NCI-H2171 (cell line): Measurements from ENCODE around the gene GPR158.

Source experiments
- DNase-seq: peaks from one replicate; lab custom pipeline; 2025; lab: John Stamatoyannopoulos, UW

Gene GPR158

DNA sequence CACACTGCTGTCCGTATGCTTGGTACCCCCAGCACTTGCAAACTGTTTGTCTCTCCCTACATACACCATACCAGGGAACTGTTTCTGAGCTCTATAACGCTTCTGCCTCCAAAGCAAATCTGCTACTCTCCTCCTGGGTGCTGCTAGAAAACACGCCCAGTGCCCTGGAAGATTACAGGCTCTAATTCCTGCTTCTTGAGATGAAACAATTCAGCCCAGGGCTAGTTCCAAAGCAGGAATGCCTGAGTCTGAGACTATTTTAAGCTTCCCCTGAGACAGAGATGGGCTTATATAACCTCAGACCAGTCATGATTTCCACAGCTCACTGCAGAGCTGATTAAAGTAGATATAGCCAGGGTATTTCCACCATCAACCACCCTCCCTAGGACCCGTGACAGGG lies 327.1 kb downstream of the GPR158 start:
- no peak for DNase-seq

DNA sequence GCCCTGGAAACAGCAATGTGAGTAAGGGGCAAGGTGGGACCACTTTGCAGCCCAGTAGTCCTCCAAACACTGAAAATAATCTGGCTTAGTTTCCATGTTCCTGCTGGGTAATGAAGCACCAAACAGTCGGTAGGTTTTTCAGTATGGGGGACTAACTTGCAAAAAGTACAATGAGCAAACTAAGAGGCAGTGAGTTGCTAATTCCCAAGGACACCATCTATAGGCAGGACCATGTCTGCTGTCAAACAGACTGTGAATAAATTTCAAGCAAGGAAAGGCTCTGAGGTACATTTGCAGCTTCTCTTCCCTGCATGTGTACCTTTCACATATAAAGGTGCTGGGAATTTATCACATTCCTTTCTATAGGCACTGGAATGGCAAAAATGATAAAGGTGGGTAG lies 327.7 kb downstream of the GPR158 start:
- DNase-seq = no peak

DNA sequence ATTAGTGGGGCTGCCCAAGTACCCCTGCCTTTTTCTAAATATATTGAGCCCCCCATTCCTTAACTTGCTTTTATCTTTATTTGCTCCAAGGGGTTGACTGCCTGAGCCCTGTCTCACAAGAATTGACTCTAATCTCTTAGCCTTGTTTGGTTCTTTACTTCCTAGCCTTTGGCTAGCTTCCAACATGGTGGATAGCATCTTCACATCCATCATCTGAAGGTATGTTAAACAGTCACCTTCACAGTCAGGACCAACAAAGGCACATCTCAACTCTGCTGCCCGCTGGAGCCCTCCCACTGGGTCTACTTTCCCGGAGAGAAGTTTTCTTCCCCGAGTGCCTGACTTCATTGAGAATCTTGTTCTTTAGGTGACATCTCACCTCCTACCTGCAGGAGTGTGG lies 329.5 kb downstream of the GPR158 start:
- no peak for DNase-seq

DNA sequence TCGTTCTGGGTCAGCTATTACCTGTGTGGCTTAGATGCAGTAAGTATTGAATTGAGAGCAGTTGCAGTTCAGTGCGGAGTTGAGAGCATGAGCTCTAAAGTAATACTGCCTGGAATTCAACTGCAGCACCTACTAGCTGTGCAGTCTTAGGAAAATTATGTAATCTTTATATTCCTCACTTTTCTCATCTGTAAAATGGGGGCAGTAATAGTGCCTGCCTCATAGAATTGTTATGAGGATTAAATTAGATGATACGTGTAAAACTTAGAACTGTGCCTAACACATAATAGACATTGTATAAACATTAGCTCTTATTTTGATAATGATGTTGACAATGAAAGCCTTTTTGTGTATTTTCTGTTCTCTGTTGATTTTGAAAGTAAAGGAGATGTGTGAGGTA lies 330.0 kb downstream of the GPR158 start:
- no peak for DNase-seq

DNA sequence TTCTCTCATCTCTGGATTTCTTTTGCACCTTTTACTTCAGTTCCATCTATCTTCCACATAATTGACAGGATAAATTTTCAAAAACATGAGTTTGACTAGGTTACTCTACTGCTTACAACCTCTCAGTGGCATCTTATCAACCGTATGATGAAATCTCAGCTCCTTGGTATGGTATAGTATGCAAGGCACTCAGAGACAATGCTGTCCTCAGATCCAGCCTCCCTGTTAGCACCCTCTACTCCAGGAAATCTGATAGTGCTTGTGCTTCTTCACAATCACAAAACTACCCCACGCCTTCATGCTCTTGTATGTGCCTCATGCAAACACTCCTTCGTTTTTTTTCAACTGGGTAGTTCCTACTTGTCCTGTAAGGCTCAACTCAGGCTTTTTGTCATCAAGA lies 330.7 kb downstream of the GPR158 start:
- DNase-seq = no peak

DNA sequence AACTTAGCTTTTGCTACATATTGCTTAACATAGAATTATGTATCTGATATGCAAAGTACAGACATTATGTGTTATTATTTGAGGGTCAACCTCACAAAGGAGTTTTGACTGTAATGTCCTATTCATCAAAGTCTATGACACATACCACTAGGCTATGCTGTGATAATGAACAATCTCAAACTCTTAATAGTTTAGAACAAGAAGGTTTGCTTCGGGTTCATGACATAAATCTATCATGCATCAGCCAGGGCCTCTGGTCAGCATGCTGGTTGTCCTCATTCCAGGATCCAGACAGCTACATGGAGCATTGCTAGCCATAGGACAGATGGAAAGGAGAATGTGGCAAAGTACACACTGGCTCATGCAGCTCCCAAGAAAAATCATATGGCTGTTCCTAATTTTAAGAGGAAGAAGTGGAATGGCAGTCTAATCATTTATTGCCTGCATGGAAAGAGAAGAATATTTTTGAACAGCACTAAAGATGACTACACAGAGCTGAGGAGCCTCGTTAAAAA lies 332.1 kb downstream of the GPR158 start:
- DNase-seq = no peak

DNA sequence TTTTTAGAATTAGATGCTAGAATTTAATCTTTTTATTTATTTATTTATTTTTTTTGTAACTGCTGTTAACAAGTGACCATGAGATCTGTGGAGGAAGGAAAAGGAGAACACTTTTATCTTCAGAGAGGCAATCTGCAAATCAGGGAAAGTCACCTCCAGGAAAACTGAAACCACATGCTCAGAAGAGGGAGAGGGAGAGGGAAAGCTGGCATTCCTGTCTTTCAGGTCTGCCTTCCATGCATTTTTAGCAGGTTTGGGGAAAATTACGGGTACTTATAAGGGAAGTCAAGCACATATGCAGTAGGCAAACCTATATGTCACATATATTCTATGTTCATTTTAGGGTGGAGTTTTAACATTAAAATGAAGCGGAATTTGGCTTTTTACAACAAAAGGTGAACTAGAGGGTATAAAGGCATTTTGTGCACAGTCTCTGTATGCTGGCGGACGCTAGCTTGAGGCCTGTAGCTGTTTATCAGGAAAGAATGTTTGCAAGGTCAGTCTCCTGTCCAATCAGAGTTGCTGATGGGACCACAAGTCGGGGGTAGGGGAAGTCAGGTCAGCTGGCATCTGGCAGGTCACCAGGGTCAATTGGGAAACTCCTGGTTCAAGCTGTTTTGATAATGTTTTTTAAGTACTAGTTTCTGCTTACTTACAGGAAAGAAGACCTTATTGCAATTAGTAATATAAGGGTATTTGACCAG lies 333.5 kb downstream of the GPR158 start:
- no peak for DNase-seq

DNA sequence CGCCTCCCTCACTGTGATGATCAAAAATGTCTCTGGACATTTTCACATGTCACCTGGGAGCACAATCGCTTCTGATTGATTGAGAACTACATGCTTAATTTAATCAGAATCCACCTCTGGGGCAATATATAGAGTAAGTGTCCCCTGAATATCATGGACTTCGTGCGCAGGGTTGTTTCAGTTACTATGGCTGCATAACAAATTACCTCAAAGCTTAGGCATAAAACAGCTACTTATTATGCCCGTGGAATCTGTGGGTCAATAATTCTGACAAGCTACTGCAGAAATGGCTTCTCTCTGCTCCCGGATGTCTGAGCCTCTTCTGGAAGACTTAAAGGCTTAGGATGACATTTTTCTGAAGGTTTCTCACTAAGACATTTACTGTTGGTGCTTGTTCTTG lies 334.4 kb downstream of the GPR158 start:
- DNase-seq = no peak

DNA sequence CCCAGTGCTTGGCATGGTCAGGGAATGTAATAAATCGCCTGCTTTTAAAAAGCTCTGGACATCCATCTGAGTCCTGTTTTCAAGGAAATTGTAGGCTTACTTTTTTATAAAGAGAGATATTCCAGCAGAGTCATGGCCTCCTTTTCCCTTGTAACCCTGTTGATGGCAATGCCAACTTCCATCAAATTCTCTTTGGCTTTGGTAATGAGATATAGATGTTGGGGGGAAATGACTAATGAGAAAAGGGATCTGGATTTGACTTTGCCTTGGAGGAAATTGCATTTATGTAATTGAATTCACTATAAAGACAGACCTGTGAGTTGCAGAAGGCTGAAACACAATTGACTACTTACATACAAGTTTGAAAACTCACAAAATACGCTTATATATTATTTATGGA lies 347.5 kb downstream of the GPR158 start:
- no peak for DNase-seq

DNA sequence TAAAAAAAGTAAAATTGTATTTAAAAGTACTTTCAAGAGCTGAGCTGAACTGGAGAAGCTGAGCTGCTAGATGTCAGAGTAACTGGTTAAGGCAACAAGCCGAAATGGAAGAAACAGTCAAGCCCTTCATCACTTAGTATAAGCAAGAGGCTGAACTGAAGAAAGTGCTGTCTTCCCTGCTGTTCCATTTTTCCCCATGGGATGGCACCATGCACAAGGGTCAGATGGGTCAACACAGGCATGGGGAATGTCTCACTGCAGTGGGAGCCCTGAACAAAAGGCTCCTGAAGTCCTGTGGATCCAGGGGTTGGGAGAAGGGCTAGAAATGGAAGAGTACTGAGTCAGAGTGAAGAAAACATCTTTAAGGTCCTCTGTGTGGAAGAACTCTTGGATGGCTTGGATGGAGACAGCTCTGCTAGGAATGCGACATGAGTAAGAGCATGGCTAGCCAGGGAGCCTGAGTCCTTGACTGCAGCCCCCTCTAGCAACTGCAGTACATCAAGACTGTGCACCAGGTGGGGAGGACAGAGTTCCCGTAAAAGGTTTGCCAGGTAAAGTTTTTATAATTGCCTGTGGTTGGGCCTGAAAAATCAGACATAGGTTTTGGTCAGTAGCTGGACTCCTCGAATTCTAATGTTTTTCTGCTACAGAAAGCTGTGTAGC lies 348.3 kb downstream of the GPR158 start:
- DNase-seq = no peak

DNA sequence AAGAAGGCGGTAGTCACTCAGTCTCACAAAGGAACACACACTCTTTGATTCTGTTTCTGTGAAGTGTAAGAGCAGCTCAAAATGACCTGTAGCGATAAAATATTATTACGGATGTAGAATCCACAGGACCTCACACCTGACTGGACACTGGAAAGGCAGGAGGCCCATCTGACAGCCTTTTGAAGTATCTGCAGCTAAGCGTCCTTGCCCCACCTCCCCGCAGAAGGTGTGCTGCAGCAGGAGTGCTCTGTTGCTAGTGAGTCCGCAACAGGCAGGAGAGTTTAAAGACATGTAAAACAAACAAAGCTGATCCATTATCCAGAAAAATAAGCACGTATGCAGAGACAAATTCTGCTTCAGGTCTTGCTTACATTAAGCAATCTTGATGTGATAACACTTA lies 355.5 kb downstream of the GPR158 start:
- DNase-seq = no peak

DNA sequence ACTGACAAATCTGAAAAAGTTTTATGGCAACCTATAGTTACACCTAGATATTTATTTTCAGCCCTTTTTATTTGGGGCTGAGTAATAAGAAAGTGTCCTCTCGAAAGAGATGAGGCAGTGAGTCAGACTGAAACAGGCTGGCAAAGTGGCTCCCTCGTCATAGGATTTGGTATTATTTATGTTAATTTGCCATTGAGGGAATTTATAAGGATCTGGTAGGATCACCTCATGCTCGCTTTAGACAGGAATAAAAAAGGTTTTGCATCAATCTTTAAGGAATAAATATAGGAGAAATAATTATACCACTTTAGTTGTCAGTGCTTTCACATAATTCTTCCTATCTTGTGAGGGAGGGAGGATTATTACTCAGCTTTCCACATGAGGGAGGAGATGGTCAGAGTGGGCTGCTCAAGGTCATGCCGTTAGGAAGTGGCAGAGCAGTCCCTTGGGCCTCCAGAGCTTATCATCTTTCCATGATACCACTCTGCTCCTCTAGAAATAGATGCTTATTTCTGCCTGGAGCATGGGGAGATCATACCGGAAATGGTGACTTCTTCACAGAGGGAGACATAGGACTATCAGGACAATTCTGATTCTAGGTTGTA lies 356.8 kb downstream of the GPR158 start:
- no peak for DNase-seq

DNA sequence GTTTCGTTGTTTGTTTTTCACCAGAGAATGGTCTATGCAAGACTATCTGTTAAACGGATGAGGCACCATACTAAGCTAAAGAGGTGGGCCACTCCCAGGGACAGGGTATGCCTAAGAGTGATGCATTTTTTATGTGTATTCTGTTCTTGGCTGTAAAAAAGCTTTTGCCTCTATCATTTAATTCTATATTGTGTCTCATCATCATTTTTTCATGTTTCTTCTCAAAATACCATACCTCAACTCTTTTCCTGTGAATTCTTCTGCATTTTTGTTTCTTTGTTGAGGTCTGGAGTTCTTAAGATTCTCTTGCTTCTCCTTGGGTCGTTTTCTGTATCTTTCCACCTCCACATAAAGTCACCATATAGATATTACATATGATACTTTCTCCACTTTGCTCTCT lies 357.4 kb downstream of the GPR158 start:
- DNase-seq = no peak

DNA sequence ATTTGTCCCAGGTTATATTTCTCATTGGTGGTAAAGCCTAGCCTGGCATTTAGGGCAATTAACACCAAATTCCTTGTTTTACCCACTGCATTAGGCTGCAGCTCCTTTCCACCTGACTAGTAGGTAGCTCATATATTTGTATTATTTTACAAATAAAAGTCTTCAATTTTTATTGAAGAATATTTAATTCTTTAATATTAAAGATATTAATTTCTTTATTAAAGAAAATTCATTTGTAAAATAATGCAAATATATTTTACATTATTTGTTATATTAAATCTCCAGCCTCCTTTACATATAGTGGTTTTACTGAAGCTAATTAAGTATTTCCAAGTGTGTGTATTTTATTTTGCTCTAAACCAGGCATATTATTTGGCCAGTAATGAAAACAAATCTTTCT lies 361.2 kb downstream of the GPR158 start:
- no peak for DNase-seq

DNA sequence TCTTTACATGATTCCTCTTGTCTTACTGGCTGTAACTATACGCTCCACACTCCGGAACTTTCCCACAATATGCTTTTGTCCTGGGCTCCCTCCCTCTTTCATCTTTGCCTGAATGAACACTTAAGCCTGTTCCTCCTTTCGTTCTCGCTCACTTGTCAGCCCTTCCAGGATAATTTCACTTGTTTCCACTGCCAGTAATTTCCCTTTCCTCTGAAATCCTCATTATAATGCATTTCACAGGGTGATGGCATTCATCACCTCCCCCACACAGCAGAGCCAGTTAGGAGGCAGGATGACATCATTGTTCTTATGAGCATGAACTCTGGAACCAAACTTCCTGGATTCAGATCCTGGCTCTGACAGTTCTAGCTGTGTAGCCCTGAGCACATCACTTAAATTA lies 372.6 kb downstream of the GPR158 start:
- DNase-seq = no peak

DNA sequence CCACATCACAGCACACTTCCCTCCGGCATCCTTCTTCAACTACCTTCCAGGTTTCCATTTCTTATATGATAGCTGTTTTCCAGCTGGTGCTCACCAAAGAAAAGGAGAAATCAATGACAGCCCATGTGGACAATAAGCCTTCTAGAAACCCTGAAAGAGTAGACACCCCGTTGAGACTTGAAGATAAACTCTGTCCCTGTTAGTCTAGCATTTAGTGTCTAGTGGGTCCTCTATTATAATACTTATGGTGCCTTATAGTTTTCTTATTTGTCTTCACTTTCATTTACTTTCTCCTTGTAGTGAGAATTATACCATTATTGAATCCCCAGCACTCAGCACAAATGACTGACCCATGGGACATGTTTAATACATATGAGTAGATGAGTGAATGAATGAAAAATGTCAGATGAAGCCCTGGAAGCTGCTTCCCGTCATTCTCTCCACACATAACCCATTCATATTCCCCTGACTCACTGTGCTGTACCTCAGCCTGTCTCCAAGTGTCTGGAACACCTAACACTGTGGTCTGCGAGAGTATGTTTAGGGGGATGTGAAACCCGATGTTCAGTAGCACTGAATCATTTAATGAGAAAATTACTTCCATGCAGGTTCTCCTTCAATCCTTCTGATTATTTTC lies 377.6 kb downstream of the GPR158 start:
- DNase-seq = no peak

DNA sequence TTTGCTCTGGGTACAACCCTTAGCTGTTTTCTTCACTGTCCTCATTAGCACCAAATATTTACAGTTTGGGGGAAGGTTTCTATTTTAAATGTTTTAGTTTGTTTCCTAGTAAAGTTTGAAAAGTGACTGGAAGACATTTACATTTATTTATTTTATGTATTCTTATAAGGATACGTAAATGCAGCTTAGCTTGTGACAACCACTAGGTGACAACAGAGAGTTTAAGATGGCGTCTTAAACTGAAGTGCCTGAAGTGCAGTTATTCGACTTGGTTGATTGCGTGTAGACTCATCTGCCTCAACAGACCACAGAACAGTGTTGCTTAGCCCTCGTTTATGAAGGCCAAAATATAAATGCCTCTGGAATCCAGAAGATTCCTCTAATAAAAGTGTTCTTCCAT lies 381.1 kb downstream of the GPR158 start:
- no peak for DNase-seq

DNA sequence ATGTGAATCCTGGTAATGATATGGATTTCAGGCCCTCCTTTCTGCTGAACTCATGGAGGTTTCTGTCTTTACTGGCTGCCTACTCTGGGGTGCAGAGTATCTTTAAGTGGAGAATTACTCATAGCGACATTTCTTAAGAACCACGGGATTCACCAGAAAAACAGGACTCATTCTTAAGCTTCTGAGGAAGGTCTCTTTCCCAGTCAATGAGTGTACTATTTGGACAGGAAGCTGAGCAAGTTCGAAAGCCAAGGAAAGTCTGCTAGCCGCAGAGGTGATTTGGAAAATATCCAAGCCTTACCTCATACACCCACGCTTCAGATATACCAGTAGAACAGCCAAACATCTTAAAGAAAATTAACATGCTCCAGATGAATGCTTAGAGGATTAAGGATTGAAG lies 381.7 kb downstream of the GPR158 start:
- no peak for DNase-seq

DNA sequence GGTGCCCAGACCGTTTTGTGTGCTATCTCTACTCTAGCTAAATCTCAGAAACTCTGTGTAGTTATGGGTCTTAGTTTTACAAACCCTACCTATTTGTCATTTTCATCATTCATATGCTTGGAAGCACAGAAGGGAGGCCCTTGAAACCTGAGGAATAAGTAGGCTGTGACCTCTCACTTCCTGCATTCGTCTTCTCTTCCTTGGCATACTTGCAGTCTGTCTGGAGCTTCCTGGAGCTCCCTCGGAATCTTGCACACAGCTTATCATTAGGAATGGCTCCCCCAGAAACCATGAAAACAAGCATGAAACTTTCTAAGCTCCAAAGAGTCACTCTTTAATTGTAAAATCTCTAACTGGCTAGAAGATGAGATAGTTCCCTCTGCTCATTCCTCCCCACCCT lies 382.3 kb downstream of the GPR158 start:
- DNase-seq = no peak

DNA sequence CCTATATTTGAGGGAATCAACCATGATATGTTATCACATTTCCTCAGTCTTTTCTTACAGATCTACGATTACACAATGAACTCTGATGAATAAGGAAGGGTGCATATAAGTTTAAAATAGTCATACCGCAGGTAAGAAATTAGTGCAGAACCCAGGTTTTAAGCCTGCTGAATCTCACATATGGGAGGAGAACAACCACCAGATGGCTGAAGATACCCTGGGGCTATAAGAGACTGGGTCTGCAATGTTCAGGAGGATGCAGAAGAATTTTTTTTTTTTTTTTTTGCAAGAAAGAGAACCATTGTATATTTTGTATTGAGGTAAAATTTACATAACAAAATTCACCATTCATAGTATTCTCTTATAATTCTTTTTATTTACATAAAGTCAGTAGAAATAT lies 387.0 kb downstream of the GPR158 start:
- no peak for DNase-seq

DNA sequence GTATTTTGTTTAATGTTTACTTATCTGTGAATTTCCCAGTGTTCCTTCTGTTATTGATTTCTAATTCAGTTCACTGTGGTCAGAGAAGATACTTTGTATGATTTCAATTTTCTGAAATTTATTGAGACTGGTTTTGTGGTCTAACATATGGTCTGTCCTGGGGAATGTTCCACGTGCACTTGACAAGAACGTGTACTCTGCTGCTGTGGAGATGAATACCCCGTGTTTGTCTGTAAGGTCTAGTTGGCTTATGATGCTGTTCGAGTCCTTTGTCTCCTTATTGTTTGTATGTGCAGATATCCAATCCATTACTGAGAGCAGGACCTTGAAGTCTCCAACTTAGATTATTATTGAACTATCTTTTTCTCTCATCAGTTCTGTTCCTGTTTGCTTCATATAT lies 387.7 kb downstream of the GPR158 start:
- DNase-seq = no peak

DNA sequence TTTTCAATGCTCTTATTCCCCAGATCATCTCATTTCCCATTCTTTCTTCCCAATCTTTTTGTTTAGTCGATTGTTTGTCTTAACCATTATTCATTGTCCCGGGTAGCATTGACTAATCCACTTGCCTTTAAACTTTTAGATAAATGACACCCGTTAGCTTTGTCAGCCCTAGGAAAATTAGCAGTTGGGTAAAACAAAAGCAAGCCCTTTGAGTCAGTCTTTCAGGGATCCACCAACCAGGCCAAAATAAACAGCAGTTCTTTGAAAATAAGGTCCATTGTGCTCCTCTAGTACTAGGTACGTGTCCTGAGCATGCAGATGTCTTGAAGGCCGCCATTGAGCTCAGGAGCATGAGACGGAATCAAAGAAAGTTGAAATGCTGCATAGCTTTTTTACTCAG lies 389.6 kb downstream of the GPR158 start:
- DNase-seq = no peak

DNA sequence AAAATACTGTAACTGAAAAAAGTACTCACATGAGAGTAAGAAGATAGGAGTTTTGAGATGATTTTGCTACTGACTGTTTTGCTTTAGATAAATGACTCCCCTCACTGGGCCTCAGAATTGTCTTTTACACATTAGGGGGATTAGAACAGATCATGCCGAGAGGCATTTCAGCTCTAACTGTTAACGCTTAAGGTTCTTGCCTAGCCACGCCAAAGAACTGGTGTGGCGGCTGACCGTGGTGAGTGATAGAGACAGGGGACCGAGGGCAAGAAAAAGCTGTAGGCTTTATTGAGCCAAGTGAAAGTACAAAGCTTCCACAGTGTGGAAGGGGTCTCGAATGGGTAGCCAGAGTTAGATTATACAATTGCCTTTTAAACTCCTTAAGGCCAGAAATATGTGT lies 390.8 kb downstream of the GPR158 start:
- DNase-seq = no peak
